Activated T-cell treated with anti-CD3 and anti-CD28 coated beads for 1 hour (primary cell): ENCODE data around the gene CACNA1I.

Experiments used
- DNase-seq: peaks from one replicate; pipeline ENCODE4 v3.0.0-alpha.2; 2020; ENCODE audit warnings: low read depth

The CACNA1I gene

DNA sequence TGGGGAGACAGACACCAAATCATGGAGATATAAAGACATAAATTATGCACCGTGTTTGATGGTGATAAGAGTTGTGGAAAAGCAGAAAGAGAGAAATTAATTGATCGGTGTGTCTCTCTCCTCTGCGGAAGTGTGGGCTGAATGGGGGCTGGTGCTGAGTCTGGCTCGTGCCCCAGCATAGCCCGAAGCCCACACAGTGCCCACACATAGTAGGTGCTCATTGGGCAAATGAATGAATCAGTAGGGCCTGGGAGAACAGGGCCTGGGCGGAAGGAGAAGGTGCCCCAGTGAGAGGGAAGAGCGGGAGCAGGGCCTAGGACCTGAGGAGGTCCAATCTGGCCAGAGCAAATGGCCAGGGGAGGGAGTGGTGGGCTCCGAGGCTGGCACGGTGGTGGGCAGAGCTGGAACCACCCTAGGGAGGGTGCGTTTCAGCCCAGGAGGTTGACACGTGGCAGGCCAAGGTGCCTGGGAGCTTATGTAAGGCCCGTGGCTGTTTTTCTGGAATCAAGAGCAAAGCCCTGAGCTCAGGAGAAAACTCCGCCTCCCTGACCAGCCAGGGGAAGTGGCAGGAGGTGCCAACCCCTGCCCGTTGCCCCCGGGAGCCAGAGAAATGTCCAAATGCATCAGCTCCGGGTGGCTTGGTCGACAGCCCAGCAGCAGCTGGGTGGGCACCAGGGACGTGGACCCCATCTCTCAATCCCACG is 2.1 kb upstream of the CACNA1I start:
- DNase-seq: no peak

GRCh38 chr22:39569066-39569465 is 1.5 kb upstream of the CACNA1I start:
- DNase-seq: no peak

DNA sequence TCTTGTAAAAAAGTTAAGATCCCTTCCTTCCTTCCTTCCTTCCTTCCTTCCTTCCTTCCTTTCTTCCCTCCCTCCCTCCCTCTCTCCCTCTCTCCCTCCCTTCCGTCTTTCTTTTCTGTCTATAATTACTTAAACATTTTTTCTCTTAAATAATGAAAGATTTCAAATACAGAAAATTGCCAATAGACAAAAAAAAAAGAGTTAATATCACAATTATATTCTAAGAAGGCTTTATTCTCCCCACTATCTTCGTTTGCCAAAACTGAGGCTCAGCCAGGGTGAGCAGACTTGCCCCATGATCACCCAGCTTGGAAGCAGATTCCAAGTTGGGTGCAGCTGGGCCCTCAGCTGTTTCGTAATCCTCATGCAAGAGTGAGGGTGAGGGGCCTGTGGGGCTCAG is 327 bp upstream of the CACNA1I start:
- no peak for DNase-seq

GRCh38 chr22:39571538-39571937 is 985 bp downstream of the CACNA1I start:
- DNase-seq: no peak

DNA sequence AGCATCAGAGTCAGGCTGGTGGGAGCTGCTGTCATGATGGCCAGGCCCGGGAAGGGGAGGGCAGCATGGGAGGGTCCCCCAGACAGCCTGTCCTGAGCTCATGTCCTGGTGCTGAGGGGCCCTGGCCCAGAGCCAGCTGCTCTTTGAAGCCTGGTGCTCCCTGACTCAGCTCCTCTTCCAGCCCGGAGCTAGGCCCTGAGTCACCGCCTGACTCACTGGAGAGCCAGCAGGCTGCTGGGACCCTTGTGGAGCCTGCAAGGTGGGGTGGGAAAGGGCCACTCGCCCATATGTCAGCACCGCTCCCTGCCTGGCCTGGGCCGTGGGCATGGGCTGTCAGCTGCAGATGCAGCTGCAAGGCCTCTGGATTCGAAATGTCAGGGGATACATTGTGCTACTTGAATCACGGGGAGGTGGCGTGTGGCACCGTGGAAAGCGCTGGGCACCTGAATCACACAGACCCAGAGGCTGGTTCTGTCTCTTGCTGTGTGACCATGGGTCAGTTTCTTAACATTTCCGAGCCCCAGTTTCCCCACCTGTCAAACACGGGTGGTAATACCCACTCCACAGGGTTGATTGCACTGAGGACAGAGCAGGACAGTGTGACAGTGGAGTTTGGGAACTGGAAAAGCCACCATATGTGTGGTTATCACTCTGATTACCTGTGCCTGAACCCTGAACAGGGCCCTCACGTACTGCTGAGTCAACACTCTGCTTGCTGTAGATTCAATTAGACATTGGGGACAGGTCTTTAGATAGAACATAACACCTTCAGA is 4.4 kb downstream of the CACNA1I start:
- DNase-seq: no peak

- no peak for DNase-seq
Observed at GRCh38 chr22:39575552-39575825, 4.9 kb downstream of the CACNA1I start.

DNA sequence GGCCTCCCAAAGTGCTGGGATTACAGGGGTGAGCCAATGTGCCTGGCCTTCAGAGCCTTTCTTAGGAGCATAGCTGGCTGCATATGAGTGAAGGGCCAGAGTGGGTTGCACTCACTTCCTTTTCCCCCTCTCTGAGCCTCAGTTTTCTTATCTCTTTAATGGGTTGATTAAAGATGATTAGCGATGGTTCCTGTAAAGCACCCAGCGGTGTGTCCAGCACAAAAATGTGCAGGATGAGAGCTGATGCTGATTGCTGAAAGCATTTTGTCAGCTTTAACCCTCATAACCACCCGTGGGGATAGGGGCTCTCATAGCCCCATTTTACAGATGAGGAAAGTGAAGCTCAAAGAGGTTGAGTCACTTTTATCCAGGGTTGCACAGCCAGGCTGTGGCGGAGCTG is 5.5 kb downstream of the CACNA1I start:
- no peak for DNase-seq

GRCh38 chr22:39577366-39577765 is 6.8 kb downstream of the CACNA1I start:
- no peak for DNase-seq

GRCh38 chr22:39577900-39578299 is 7.3 kb downstream of the CACNA1I start:
- DNase-seq: no peak

DNA sequence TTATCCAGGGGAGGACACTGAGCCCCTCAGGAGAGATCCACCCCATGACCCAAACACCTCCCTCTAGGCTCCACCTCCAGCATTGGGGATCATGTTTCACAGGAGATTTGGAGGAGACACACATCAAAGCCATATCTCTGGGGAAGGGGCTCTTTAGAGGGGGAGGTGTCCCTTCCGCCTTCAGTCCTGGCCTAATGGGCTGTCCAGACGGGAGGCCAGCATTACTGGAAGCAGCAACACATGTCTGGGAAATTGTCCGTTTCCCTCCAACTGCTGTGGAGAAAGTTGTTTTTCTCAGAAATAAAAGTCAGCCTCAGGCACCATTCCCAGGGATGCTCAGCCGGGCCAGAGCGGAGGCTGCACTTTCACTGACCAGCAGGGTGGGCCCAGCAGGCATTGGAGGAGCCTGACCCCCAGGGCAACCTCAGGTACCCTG is 9.5 kb downstream of the CACNA1I start:
- no peak for DNase-seq

DNA sequence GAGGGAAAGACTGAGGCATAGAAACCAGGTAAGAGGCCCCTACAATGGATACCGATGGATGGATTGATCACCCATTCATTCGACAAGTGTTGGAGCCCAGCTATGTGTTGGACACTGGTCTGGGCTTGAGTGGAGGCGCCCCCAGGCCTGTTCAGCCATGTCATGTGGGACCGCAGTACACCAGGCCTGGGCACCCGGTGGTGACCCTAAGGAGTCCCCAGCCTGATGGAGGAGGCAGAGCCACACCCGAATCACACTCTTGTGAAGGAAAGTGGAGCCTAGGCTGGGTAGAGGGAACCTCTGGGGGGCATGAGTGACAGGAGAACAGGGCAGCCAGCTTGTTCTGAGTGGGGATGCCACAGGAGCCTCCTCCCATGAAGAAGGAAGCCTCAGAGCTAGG is 10.2 kb downstream of the CACNA1I start:
- no peak for DNase-seq

DNA sequence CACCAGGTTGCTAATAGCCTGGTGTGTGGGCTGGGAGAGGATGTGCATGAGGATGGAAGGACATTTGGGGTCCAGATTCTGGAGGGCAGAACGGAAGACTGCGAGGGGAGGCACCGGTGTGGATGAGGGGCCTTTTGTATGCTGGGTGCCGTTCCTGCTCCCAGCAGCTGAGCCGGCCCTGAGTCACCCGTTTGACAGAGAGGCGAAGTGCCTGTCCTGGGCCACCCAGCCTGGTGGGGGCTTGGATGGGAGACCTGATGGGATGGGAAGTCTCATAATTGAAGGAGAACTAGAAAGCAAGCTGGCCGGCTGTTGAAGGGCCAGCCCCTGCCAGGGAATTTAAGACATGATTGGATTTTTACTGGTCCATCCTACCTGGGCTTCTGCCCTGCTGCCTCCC is 10.8 kb downstream of the CACNA1I start:
- DNase-seq: no peak

DNA sequence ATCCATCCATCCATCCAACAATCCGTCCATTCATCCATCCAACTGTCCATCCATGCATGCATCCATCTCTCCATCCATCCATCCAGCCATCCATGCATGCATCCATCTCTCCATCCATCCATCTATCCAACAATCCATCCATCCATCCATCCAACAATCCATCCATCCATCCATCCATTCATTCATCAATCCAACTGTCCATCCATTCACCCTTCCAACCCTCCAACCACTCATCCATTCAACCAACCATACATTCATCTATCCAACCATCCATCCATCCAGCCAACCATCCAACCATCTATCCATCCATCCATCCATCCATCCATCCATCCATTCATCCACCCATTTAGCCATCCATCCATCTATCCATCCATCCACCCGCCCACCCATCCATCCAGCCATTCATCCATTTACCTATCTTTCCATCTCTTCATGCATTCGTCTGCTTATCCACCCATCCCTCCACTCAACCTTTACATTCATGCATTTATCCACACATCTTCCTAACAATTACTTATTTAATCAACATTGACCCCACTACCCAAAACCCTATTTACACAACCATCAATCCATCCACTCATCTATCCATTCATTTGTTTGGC is 12.6 kb downstream of the CACNA1I start:
- DNase-seq: no peak

DNA sequence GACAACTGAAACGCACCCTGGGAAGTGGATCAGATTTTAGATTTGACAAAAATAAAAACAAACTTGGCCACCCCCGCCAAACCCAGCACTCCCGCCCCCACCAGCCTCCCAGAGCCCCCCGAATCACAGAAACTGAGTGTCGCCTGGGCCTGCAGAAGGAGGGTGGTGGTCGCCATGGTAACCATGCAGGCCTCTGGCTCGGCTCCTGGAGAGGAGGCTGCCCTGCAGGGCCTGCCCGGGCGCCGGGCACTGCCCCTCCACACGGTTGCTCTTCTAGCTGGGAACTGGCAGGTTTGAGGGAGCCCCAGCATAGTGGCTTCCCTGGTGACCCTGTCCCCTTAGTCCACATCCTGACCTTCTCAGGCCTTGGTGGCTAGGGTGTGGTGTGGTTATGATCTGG is 19.3 kb downstream of the CACNA1I start:
- DNase-seq: no peak

DNA sequence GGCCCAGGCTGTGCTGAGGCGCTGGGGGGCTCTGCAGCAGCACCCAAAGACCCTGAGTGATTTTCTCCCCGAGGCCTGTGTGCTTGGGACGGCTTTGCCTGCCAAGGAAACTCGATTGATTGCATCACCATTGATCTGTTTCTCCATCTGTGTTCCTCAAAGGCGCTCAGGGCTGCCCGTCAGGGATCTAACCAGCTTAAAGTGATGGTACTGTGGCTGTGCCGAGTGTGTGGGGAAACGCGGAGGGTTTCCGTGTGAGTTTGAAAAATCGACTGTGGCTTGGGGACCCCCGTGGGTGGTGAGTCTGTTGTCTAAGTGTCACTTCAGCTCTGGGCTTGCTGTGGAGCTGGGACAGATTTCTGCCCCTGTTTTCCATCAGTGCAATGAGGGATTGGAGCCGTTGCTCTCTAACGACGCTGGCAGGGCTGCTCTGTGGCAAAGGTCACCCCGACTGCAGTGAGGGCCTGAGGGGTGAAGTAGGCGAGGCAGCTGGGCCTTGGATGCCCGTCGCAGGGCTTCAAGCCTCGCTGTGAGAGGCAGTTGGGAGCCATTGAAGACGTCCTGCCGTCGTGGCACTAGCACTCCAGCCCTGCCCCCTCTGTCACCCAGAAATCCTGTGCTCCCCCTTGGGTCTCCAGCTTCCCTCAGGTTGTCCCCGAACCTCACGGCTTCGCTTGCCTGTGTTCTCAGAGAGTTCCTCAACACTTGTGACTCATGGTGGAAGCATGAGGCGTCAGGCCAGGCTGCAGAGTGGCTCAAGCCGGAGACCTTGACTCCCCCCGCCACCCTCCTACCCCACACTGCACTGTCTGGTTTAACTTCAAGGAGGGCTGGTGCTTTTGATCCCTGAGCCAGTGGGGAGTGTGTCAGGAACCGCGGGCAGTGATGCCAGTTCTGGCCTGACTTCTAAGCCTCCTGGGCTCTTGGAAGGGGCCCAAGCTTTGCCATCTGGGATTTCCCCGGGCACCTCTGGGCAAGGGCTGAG is 21.8 kb downstream of the CACNA1I start:
- no peak for DNase-seq

DNA sequence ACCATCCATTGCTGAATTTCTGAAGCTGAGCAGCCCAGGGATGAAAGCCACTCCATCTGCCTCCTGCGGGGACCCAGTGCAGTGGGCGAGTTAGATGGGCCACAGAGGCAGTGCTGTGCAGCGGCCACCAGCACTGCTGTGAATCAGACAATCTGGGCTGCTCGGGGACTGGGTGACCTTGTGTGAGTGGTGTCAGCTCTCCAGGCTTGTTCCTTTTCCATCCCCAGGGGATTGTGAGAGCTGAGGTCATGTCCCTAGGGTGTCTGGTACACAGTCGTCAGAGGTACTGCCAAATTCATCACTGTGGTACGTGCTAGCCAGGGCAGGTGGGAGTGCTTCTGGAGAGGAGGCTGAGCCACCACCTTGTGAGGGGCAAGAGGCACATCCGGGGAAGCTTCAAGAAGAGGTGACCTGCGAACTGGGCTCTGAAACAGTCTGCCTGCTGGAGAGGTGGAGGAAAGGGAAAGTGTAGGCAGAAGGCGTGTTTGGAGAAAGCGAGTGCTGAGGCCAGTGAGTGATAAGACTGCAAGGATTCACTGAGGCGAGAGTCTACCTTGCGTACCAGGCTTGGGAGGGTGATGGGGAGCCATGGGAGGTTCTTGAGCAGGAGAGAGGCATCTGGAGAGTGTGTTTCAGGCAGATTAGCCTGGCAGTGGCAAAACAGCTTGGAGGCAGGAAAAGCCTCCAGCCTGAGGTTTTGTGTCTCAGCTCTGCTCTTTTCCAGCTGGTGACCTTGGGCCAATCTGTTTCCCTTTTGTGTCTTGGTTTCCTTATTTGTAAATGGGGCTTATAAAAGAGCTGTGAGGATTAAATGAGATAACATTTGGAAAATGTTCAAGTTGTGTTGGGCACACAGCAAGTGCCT is 22.7 kb downstream of the CACNA1I start:
- no peak for DNase-seq

DNA sequence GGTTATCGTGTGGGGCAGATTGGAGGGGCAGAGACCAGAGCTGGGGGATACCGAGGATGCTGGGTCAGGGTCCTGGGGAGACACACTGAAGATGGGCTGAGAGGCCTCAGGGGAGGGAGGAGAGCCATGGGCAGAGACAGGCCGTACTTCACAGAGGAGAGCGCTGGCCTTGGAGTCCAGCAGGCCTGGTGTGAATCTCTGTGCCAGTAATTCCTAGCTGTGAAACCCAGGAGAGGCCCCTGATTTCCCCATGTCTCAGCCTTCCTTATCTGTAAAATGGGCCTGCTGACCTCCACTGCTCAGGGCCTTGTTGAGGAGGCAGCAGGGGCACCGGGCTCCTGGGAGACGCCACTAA is 23.4 kb downstream of the CACNA1I start:
- no peak for DNase-seq

- DNase-seq: no peak
Observed at GRCh38 chr22:39594411-39594810, 23.9 kb downstream of the CACNA1I start.

GRCh38 chr22:39595622-39596172 is 25.1 kb downstream of the CACNA1I start:
- DNase-seq: no peak

GRCh38 chr22:39596601-39597000 is 26.0 kb downstream of the CACNA1I start:
- DNase-seq: no peak

DNA sequence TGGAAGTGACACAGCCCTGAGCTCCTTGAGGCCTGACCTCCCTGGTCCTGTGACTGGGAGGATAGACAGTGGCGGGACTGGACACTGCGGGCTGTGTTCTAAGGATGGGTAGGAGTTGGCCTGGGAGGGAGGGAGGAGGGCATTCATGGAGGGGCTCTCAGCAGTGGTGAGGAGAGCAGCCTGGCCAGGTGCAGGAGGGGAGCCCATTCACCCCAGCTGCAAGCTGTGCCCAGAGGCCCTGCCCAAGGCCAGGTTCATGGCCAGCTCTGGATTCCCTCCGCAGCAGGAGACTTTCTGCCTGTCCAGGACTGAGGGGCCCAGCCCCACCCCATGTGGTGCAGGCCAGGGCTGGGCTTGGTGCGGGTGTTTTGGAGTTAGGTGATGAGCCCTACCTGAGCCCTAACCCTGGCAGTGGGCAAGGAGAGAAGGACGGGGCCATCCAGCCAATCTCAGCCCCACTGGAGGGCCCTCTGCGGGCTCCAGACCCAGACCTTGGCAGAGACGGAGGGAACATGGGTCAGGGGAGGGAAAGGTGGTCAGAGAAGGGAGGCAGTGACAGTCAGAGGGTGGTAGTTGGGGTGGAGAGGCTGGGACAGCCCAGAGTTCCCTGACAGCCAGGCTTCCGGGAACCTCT is 26.8 kb downstream of the CACNA1I start:
- no peak for DNase-seq
